H9 (cell line): Measurements from ENCODE around the gene CHD9. TPM values are rescaled to one million over a fixed set of nuclear protein-coding genes. Genes with fewer than 3 reads are reported as not detected.

Experiments
- DNase-seq: peaks from one replicate; pipeline ENCODE4 v3.0.0-alpha.2; 2017
- H2AFZ ChIP-seq: one replicate; pipeline ENCODE4 v1.6.1; 2013; ENCODE audit warnings: mild to moderate bottlenecking, low read length, control low read depth, moderate library complexity
- H2AK5ac ChIP-seq: 2 replicates; pipeline ENCODE4 v1.6.1; 2013; ENCODE audit warnings: low read length, control low read depth, mixed read lengths; ENCODE audit not compliant: insufficient read length
- H2BK120ac ChIP-seq: one replicate; pipeline ENCODE4 v1.6.1; 2013; ENCODE audit warnings: low read depth, mild to moderate bottlenecking, low read length, control low read depth, inconsistent platforms; ENCODE audit not compliant: poor library complexity, severe bottlenecking
- H2BK12ac ChIP-seq: 2 replicates; pipeline ENCODE4 v1.6.1; 2013; ENCODE audit warnings: low read length, control low read depth, mixed read lengths, low read depth; ENCODE audit not compliant: insufficient read length
- H2BK15ac ChIP-seq: 2 replicates; pipeline ENCODE4 v1.6.1; 2013; ENCODE audit warnings: low read depth, low read length, control low read depth
- H2BK20ac ChIP-seq: one replicate; pipeline ENCODE4 v1.6.1; 2013; ENCODE audit warnings: low read depth, mild to moderate bottlenecking, low read length, control low read depth, inconsistent platforms; ENCODE audit not compliant: poor library complexity, severe bottlenecking
- H2BK5ac ChIP-seq: 2 replicates; pipeline ENCODE4 v1.6.1; 2013; ENCODE audit warnings: low read length, control low read depth, mixed read lengths; ENCODE audit not compliant: insufficient read length
- H3K14ac ChIP-seq: 2 replicates; pipeline ENCODE4 v1.6.1; 2013; ENCODE audit warnings: low read length, control low read depth; ENCODE audit not compliant: insufficient read depth
- H3K18ac ChIP-seq: 2 replicates; pipeline ENCODE4 v1.6.1; 2013; ENCODE audit warnings: low read depth, mild to moderate bottlenecking, mixed read lengths, low read length, control low read depth; ENCODE audit not compliant: insufficient read length
- H3K23ac ChIP-seq: 2 replicates; pipeline ENCODE4 v1.6.1; 2013; ENCODE audit warnings: low read length, control low read depth, mixed read lengths, low read depth; ENCODE audit not compliant: insufficient read length
- H3K23me2 ChIP-seq: 2 replicates; pipeline ENCODE4 v1.6.1; 2013; ENCODE audit warnings: low read depth, mild to moderate bottlenecking, mixed read lengths, low read length, control low read depth; ENCODE audit not compliant: insufficient read length, poor library complexity, severe bottlenecking
- H3K27ac ChIP-seq: 2 replicates; pipeline ENCODE4 v1.5.1; 2013; ENCODE audit warnings: low read length, control low read depth, mixed read lengths, low read depth; ENCODE audit not compliant: insufficient read length
- H3K27me3 ChIP-seq: 2 replicates; pipeline ENCODE4 v1.6.1; 2013; ENCODE audit warnings: low read length, control low read depth, inconsistent platforms; ENCODE audit not compliant: insufficient read depth
- H3K4ac ChIP-seq: 2 replicates; pipeline ENCODE4 v1.6.1; 2013; ENCODE audit warnings: low read depth, mild to moderate bottlenecking, control low read depth, inconsistent platforms, low read length, moderate library complexity
- H3K4me1 ChIP-seq: 2 replicates; pipeline ENCODE4 v1.6.1; 2013; ENCODE audit warnings: low read length, control low read depth, inconsistent platforms; ENCODE audit not compliant: insufficient read depth
- H3K4me2 ChIP-seq: 2 replicates; pipeline ENCODE4 v1.6.1; 2013; ENCODE audit warnings: low read length, control low read depth, mixed read lengths; ENCODE audit not compliant: insufficient read length, insufficient read depth
- H3K56ac ChIP-seq: 2 replicates; pipeline ENCODE4 v1.6.1; 2013; ENCODE audit warnings: low read depth, mild to moderate bottlenecking, mixed read lengths, low read length, control low read depth; ENCODE audit not compliant: insufficient read length
- H3K79me1 ChIP-seq: 2 replicates; pipeline ENCODE4 v1.6.1; 2013; ENCODE audit warnings: low read depth, mild to moderate bottlenecking, moderate library complexity, low read length, control low read depth, inconsistent platforms; ENCODE audit not compliant: insufficient read depth, poor library complexity, severe bottlenecking
- H3K79me2 ChIP-seq: 2 replicates; pipeline ENCODE4 v1.6.1; 2013; ENCODE audit warnings: low read length, control low read depth, inconsistent platforms; ENCODE audit not compliant: insufficient read depth
- H3K9ac ChIP-seq: 2 replicates; pipeline ENCODE4 v1.6.1; 2013; ENCODE audit warnings: low read length, control low read depth, mixed read lengths; ENCODE audit not compliant: insufficient read length; ENCODE audit errors: extremely low read depth
- H3K9me3 ChIP-seq: one replicate; pipeline ENCODE4 v1.6.1; 2013; ENCODE audit warnings: low read depth, low read length, inconsistent platforms; ENCODE audit not compliant: control insufficient read depth
- H3T11ph ChIP-seq: one replicate; pipeline ENCODE4 v1.6.1; 2013; ENCODE audit warnings: mild to moderate bottlenecking, low read length, control low read depth, inconsistent platforms
- H4K20me1 ChIP-seq: one replicate; pipeline ENCODE4 v1.6.1; 2013; ENCODE audit not compliant: control insufficient read depth, insufficient read length, insufficient read depth
- H4K5ac ChIP-seq: 2 replicates; pipeline ENCODE4 v1.6.1; 2013; ENCODE audit warnings: low read depth, mild to moderate bottlenecking, mixed read lengths, low read length, control low read depth; ENCODE audit not compliant: insufficient read length
- H4K8ac ChIP-seq: replicated peaks from 2 replicates; pipeline ENCODE4 v1.6.1; 2013; ENCODE audit warnings: low read length, control low read depth, mixed read lengths, low read depth; ENCODE audit not compliant: insufficient read length
- H4K91ac ChIP-seq: 2 replicates; pipeline ENCODE4 v1.6.1; 2013; ENCODE audit warnings: low read depth, mild to moderate bottlenecking, moderate library complexity, mixed read lengths, low read length, control low read depth; ENCODE audit not compliant: insufficient read length
- H3K27ac Mint-ChIP-seq, 3 experiments: 2 replicates in 2 of 3; 3 replicates in 1 of 3; pipeline ENCODE4 v1.8.0; 2020 to 2021; ENCODE audit warnings: mixed read lengths in 3 of 3, mild to moderate bottlenecking in 1 of 3, moderate library complexity in 1 of 3
- H3K27me3 Mint-ChIP-seq: 2 replicates; pipeline ENCODE4 v1.8.0; 2021; ENCODE audit warnings: low read depth, mild to moderate bottlenecking, moderate library complexity, mixed read lengths
- H3K36me3 Mint-ChIP-seq, 3 experiments: 2 replicates in 2 of 3; 3 replicates in 1 of 3; pipeline ENCODE4 v1.8.0; 2020 to 2021; ENCODE audit warnings: low read depth in 3 of 3, mixed read lengths in 3 of 3; ENCODE audit not compliant: insufficient read depth in 1 of 3
- H3K4me1 Mint-ChIP-seq, 2 experiments: 2 replicates each; pipeline ENCODE4 v1.8.0; 2020; ENCODE audit warnings: mixed read lengths in 2 of 2
- H3K4me3 Mint-ChIP-seq, 2 experiments: 2 replicates in 1 of 2; 3 replicates in 1 of 2; pipeline ENCODE4 v1.8.0; 2020 to 2021; ENCODE audit warnings: mild to moderate bottlenecking in 2 of 2, mixed read lengths in 2 of 2, moderate library complexity in 1 of 2
- H3K9me3 Mint-ChIP-seq, 2 experiments: 2 replicates in 1 of 2; 3 replicates in 1 of 2; pipeline ENCODE4 v1.8.0; 2020; ENCODE audit warnings: mild to moderate bottlenecking in 2 of 2, mixed read lengths in 2 of 2, moderate library complexity in 1 of 2
- CTCF ChIP-seq: fragments of 200-600 bp; sonication (generic); conservative IDR thresholded peaks from 3 replicates; pipeline ENCODE4 v1.8.0; 2021; ENCODE audit warnings: antibody characterized with exemption, mild to moderate bottlenecking
- WGBS: extraction: QIAGEN DNeasy Blood & Tissue Kit; methylation state at CpG from one replicate; pipeline ENCODE4 v1.1.7; 2013; ENCODE audit warnings: missing lambda C conversion rate, low lambda C conversion rate, mixed read lengths; ENCODE audit not compliant: insufficient read length; ENCODE audit errors: extremely low coverage; 5-methylcytosine and 5-hydroxymethylcytosine counted together
- total RNA-seq: library from RNA; stranded (reverse); gene quantifications from 2 replicates; pipeline ENCODE4 v1.2.1, GENCODE V29; 2021

CHD9 gene
- total RNA-seq, 1 experiment from 2014 or later: 46.2 TPM

- H3K9ac ChIP-seq: no peak overlapping the region
- H2BK120ac ChIP-seq: no peak overlapping the region
- no peaks in the 10 kb centered on the region for H3K4me1 Mint-ChIP-seq
- H3K4me2 ChIP-seq: no peak overlapping the region
- no peaks in the 10 kb centered on the region for H3K79me2 ChIP-seq
- H3K23ac ChIP-seq: no peak overlapping the region
- H2AK5ac ChIP-seq: no peak overlapping the region
- H2AFZ ChIP-seq: no peak overlapping the region
- no peak overlapping the region for H2BK15ac ChIP-seq
- no peak for DNase-seq
- no peaks in the 10 kb centered on the region for H4K20me1 ChIP-seq
- H3K23me2 ChIP-seq: no peaks in the 10 kb centered on the region
- no peak overlapping the region for H4K5ac ChIP-seq
- no peak overlapping the region for H2BK12ac ChIP-seq
- no peak overlapping the region for H3K4ac ChIP-seq
- H3K27ac ChIP-seq: no peak overlapping the region
- no peaks in the 10 kb centered on the region for H3K27me3 Mint-ChIP-seq
- H3K14ac ChIP-seq: no peak overlapping the region
- H3K27me3 ChIP-seq: no peaks in the 10 kb centered on the region
- no peak overlapping the region for H2BK20ac ChIP-seq
- H3K36me3 Mint-ChIP-seq: peaks cover 31 to 78% (median 72%) of the 10 kb centered on the region in 3 experiments; a peak in 6 of 7 replicates
- H3K4me3 Mint-ChIP-seq: no peak overlapping the region
- no peak overlapping the region for H3K27ac Mint-ChIP-seq
- H3K56ac ChIP-seq: no peak overlapping the region
- H3K9me3 Mint-ChIP-seq: no peaks in the 10 kb centered on the region
- H4K91ac ChIP-seq: no peak overlapping the region
- no CpG with 5 or more reads among the region's 2 CpGs for WGBS
- no peak overlapping the region for H3K18ac ChIP-seq
- no peak overlapping the region for H3T11ph ChIP-seq
- no peak overlapping the region for H2BK5ac ChIP-seq
- H3K79me1 ChIP-seq: no peaks in the 10 kb centered on the region
- no peak overlapping the region for H4K8ac ChIP-seq
- H3K4me1 ChIP-seq: no peaks in the 10 kb centered on the region
- TF ChIP-seq CTCF: no peak
- no peaks in the 10 kb centered on the region for H3K9me3 ChIP-seq
Observed at GRCh38 chr16:53234836-53235235, 180.0 kb downstream of the CHD9 start.
